ENCODE results near the gene CFAP77. TPM values are rescaled to one million over a fixed set of nuclear protein-coding genes. Genes with fewer than 3 reads are reported as not detected.

Gene CFAP77
- total and polyA plus RNA-seq, 10 of the 15 experiments (the other 5 are each of a cell fraction or from before 2014, with no cell fraction given) = 0.33 TPM; not detected in 9

GRCh38 chr9:132562306-132562573 lies 152.2 kb downstream of the CFAP77 start:
- no peaks in the 10 kb centered on the region for H4K20me1 ChIP-seq (ENCODE audit: control insufficient read depth, insufficient read depth)
- intact Hi-C loops (cut with micrococcal nuclease; ENCODE audit: unreplicated experiment) = no loop called here
- WGBS (ENCODE audit: insufficient coverage, insufficient replicate concordance, low lambda C conversion rate, missing lambda C conversion rate) = 11% methylated on average over 4 of the region's 4 CpGs
- H2AFZ ChIP-seq (ENCODE audit: control insufficient read depth, low read depth, low read length) = no peak overlapping the region
- H3K4me3 ChIP-seq = no peak overlapping the region
- DNase-seq (ENCODE audit: low read depth, low spot score) = no peak
- no peaks in the 10 kb centered on the region for H3K4me1 ChIP-seq (ENCODE audit: control insufficient read depth, insufficient read depth, low read length)
- TF ChIP-seq POLR2A (IDR thresholded peaks at IDR 0.05; ENCODE audit: low read depth, low read length) (no peak), RELA (IDR thresholded peaks at IDR 0.05; ENCODE audit: borderline replicate concordance, partially characterized antibody) (no peak), MEF2B (IDR thresholded peaks at IDR 0.05; ENCODE audit: partially characterized antibody, poor library complexity, severe bottlenecking) (no peak), ZSCAN29 (IDR thresholded peaks at IDR 0.05) (no peak), PAX5 (IDR thresholded peaks at IDR 0.05; ENCODE audit: borderline replicate concordance, low read depth, low read length) (no peak), SREBF2 (IDR thresholded peaks at IDR 0.05; ENCODE audit: low read length) (no peak), BMI1 (IDR thresholded peaks at IDR 0.05; ENCODE audit: borderline replicate concordance) (no peak), ZBED1 (IDR thresholded peaks at IDR 0.05; ENCODE audit: borderline replicate concordance) (no peak), SP1 (IDR thresholded peaks at IDR 0.05; ENCODE audit: low read depth, low read length) (no peak), NR2C1 (IDR thresholded peaks at IDR 0.05) (no peak), HDAC6 (IDR thresholded peaks at IDR 0.05; ENCODE audit: unreplicated experiment) (no peak), NFYA (IDR thresholded peaks at IDR 0.05; ENCODE audit: borderline replicate concordance, low read depth, low read length) (no peak), LARP7 (IDR thresholded peaks at IDR 0.05) (no peak), NR2F1 (conservative IDR thresholded peaks at IDR 0.05) (no peak), RAD21 (IDR thresholded peaks at IDR 0.05; ENCODE audit: insufficient read depth, low read depth, low read length) (no peak)
- TF ChIP-seq, protein P1, sequence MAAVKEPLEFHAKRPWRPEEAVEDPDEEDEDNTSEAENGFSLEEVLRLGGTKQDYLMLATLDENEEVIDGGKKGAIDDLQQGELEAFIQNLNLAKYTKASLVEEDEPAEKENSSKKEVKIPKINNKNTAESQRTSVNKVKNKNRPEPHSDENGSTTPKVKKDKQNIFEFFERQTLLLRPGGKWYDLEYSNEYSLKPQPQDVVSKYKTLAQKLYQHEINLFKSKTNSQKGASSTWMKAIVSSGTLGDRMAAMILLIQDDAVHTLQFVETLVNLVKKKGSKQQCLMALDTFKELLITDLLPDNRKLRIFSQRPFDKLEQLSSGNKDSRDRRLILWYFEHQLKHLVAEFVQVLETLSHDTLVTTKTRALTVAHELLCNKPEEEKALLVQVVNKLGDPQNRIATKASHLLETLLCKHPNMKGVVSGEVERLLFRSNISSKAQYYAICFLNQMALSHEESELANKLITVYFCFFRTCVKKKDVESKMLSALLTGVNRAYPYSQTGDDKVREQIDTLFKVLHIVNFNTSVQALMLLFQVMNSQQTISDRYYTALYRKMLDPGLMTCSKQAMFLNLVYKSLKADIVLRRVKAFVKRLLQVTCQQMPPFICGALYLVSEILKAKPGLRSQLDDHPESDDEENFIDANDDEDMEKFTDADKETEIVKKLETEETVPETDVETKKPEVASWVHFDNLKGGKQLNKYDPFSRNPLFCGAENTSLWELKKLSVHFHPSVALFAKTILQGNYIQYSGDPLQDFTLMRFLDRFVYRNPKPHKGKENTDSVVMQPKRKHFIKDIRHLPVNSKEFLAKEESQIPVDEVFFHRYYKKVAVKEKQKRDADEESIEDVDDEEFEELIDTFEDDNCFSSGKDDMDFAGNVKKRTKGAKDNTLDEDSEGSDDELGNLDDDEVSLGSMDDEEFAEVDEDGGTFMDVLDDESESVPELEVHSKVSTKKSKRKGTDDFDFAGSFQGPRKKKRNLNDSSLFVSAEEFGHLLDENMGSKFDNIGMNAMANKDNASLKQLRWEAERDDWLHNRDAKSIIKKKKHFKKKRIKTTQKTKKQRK (IDR thresholded peaks at IDR 0.05; ENCODE audit: low read depth, low read length) = no peak
- TF ChIP-seq, protein P2, sequence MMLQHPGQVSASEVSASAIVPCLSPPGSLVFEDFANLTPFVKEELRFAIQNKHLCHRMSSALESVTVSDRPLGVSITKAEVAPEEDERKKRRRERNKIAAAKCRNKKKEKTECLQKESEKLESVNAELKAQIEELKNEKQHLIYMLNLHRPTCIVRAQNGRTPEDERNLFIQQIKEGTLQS (IDR thresholded peaks at IDR 0.05; ENCODE audit: borderline replicate concordance, extremely low read depth, low read depth, low read length) = no peak
- POLR2A ChIA-PET = no interaction called here
- in situ Hi-C loops (cut with MboI) = no loop called here
- H3K9me3 ChIP-seq (replicated peaks; ENCODE audit: control insufficient read depth, insufficient read depth, low read length) = no peaks in the 10 kb centered on the region
- no peaks in the 10 kb centered on the region for H3K36me3 ChIP-seq (ENCODE audit: control insufficient read depth in 2 of 2, insufficient read depth in 2 of 2, low read length in 1 of 2)
- H3K79me2 ChIP-seq (ENCODE audit: control insufficient read depth, insufficient read depth, low read length) = no peaks in the 10 kb centered on the region
- SMC1A ChIA-PET (ENCODE audit: uncharacterized antibody, unreplicated experiment) = no interaction called here
- no peak for FAIRE-seq
- no peak for ATAC-seq
- RAD21 ChIA-PET (ENCODE audit: unreplicated experiment) = no interaction called here
- no peak overlapping the region for H3K9ac ChIP-seq (ENCODE audit: control insufficient read depth, insufficient read depth, low read length)
- no peak overlapping the region for H3K4me2 ChIP-seq (ENCODE audit: control insufficient read depth, insufficient read depth)
- CTCF ChIA-PET = interaction anchor here (1.0 kb wide), 1 partner anchor 9 kb away, joined by 3 read pairs; no protein-coding TSS in a partner anchor
- peaks cover 0 to 3% of the 10 kb centered on the region in 2 experiments; a peak in 2 of 4 replicates for H3K27me3 ChIP-seq (replicated peaks in 1 of 2; ENCODE audit: control insufficient read depth in 2 of 2, insufficient read depth in 2 of 2, low read length in 1 of 2)
- no TSS peak for BruUV-seq (replicated peaks)
- H3K27ac ChIP-seq (ENCODE audit: control insufficient read depth, insufficient read depth) = no peak overlapping the region
